GM06990 (cell line): ENCODE results near the gene CCDC106.

Source experiments
- DNase-seq: peaks from one replicate; pipeline ENCODE4 v3.0.0-alpha.2; 2011; ENCODE audit not compliant: insufficient read length; ENCODE audit errors: extremely low read depth
- H3K27me3 ChIP-seq: replicated peaks from 2 replicates; pipeline ENCODE4 v1.6.0; 2011; ENCODE audit warnings: low read length; ENCODE audit not compliant: control insufficient read depth, insufficient read depth
- H3K36me3 ChIP-seq: 2 replicates; pipeline ENCODE4 v1.5.1; 2011; ENCODE audit warnings: low read length; ENCODE audit not compliant: control insufficient read depth, insufficient read depth
- H3K4me3 ChIP-seq: replicated peaks from 2 replicates; pipeline ENCODE4 v1.5.1; 2011; ENCODE audit warnings: low read depth, mild to moderate bottlenecking, control low read depth, low read length
- CTCF ChIP-seq: IDR thresholded peaks from 2 replicates; pipeline ENCODE4 v1.5.1; 2011; ENCODE audit warnings: low read length, control low read depth, mild to moderate bottlenecking, inconsistent platforms; ENCODE audit not compliant: insufficient read depth, poor library complexity, severe bottlenecking

CCDC106 gene

GRCh38 chr19:55656988-55657747, 9.2 kb downstream of the CCDC106 start:
- Histone ChIP-seq H3K4me3 (peak overlapping the region; percentile 77), H3K27me3 (no peaks in the 10 kb centered on the region), H3K36me3 (peaks cover 28% of the 10 kb centered on the region)
- TF ChIP-seq CTCF: no peak
- no peak for DNase-seq

DNA sequence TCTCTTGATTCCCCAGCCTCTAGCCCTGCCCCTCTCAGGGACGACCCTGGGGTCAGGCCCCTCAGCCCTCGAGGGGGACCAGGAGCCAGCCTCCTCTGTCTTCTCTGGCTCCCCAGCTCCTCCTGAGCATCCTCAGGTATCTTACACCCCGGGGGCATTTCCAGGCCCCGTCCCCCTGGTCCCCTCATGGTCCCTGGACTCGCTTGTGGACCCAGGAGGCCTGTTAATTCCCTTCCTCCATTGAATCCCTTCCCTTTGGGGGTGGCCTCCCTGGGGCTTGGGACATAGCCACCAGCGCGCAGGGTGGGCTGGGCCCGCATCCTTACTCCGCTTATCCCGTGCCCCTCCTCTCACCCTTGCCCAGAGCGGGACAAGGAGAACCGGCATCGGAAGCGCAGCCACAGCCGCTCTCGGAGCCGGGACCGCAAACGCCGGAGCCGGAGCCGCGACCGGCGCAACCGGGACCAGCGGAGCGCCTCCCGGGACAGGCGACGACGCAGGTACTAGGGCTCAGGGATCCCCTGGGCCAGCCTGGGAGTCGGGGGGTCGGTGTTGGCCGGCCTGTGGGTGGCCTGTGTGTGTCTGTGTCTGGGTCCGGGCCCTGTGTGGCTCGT, 10.9 kb downstream of the CCDC106 start:
- no peak for TF ChIP-seq CTCF
- peaks cover 41% of the 10 kb centered on the region for H3K36me3 ChIP-seq
- no peaks in the 10 kb centered on the region for H3K27me3 ChIP-seq
- DNase-seq: no peak
- H3K4me3 ChIP-seq: peak overlapping the region; percentile 77

DNA sequence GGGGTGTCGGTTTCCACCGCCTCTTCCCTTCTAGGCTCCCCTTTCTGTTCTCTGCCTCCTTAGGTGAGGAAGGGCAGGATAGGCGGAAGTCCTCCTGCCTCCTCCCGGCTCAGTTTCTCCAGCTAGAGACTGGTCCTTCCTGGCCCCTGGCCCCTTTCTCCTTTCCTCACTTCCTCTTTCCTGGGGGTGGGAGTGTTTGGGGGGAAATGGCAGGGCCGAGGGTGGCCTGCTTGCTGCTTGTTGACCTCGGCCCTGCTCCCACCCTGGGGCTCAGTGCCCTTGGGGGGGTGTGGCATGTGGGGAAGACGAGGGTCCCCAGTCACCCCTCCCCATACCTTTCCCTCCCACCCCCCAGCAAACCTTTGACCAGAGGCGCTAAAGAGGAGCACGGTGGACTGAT, 11.8 kb downstream of the CCDC106 start:
- peaks cover 48% of the 10 kb centered on the region for H3K36me3 ChIP-seq
- H3K4me3 ChIP-seq: no peak overlapping the region
- no peak for DNase-seq
- TF ChIP-seq CTCF: no peak
- no peaks in the 10 kb centered on the region for H3K27me3 ChIP-seq

GRCh38 chr19:55660404-55660803, 12.4 kb downstream of the CCDC106 start:
- no peak for DNase-seq
- no peaks in the 10 kb centered on the region for H3K27me3 ChIP-seq
- no peak for TF ChIP-seq CTCF
- H3K4me3 ChIP-seq: no peak overlapping the region
- H3K36me3 ChIP-seq: peaks cover 50% of the 10 kb centered on the region

GRCh38 chr19:55660991-55661390, 13.0 kb downstream of the CCDC106 start:
- H3K27me3 ChIP-seq: no peaks in the 10 kb centered on the region
- H3K4me3 ChIP-seq: no peak overlapping the region
- TF ChIP-seq CTCF: no peak
- no peak for DNase-seq
- peaks cover 53% of the 10 kb centered on the region for H3K36me3 ChIP-seq
